Measurements from ENCODE around the gene TRIM52.

TRIM52 gene

DNA sequence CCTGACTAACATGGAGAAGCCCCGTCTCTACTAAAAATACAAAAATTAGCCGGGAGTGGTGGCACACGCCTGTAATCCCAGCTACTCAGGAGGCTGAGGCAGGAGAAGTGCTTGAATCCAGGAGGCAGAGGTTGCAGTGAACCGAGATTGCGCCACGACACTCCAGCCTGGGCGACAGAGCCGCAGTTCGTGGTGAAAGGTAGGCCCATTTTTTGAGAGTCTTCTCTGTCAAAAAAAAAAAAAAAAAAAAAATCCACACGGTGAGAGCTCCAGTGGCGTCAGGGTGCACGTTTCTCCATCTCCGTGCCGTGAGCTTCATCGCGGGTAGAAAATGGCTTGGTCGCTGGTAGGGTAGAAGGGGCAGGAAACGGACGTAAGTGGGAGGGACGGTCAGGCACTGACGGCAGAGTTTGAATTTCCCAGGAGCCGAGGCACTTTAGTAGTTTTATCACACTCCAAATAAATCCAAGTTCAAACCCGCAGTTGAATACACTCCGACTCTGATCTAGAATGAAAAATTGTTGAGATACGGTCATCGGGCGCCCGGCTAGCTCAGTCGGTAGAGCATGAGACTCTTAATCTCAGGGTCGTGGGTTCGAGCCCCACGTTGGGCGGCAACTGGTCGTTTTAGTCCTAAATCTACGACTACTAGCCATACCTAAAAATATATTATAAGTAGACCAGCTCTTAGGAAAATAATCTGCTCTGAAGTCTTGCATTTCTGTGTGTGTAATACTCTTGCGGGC, 53.6 kb downstream of the TRIM52 start (continued):
- TF ChIP-seq ZNF518A (tag by site-specific recombination; conservative IDR thresholded peaks at IDR 0.05; ENCODE audit: low read depth) (no peak), BCL11A (tag by site-specific recombination; IDR thresholded peaks at IDR 0.05; ENCODE audit: low read depth) (peak; percentile 51; the same call in 1 of the 2 replicates), ZXDB (tag by site-specific recombination; IDR thresholded peaks at IDR 0.05) (peak; percentile 65; the same call in 1 of the 2 replicates), ZNF211 (tag by site-specific recombination; IDR thresholded peaks at IDR 0.05; ENCODE audit: low read depth) (no peak), ZNF18 (tag by site-specific recombination; IDR thresholded peaks at IDR 0.05) (no peak; the same call in 1 of the 2 replicates), ZNF423 (tag by site-specific recombination; IDR thresholded peaks at IDR 0.05) (no peak), ZFP3 (tag by site-specific recombination; IDR thresholded peaks at IDR 0.05; ENCODE audit: low read depth) (no peak), BCL6B (tag by site-specific recombination; IDR thresholded peaks at IDR 0.05) (no peak), ZNF624 (tag by site-specific recombination; IDR thresholded peaks at IDR 0.05) (no peak), MZF1 (tag by site-specific recombination; IDR thresholded peaks at IDR 0.05; ENCODE audit: borderline replicate concordance) (no peak), ZNF121 (tag by site-specific recombination; IDR thresholded peaks at IDR 0.05) (peak; percentile 12; the same call in 1 of the 2 replicates), ZBTB17 (tag by site-specific recombination; IDR thresholded peaks at IDR 0.05) (peak; percentile 72), ZNF558 (tag by site-specific recombination; IDR thresholded peaks at IDR 0.05) (no peak), ZNF398 (tag by site-specific recombination; IDR thresholded peaks at IDR 0.05) (no peak), ZNF488 (tag by site-specific recombination; IDR thresholded peaks at IDR 0.05) (no peak)
- TF ChIP-seq, protein P1, sequence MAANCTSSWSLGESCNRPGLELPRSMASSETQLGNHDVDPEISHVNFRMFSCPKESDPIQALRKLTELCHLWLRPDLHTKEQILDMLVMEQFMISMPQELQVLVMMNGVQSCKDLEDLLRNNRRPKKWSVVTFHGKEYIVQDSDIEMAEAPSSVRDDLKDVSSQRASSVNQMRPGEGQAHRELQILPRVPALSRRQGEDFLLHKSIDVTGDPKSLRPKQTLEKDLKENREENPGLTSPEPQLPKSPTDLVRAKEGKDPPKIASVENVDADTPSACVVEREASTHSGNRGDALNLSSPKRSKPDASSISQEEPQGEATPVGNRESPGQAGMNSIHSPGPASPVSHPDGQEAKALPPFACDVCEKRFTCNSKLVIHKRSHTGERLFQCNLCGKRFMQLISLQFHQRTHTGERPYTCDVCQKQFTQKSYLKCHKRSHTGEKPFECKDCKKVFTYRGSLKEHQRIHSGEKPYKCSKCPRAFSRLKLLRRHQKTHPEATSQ (tag by site-specific recombination; IDR thresholded peaks at IDR 0.05) = 0 out of 2 replicates have a peak, but pooled peaks have one; percentile 54
- TF ChIP-seq, protein P2, sequence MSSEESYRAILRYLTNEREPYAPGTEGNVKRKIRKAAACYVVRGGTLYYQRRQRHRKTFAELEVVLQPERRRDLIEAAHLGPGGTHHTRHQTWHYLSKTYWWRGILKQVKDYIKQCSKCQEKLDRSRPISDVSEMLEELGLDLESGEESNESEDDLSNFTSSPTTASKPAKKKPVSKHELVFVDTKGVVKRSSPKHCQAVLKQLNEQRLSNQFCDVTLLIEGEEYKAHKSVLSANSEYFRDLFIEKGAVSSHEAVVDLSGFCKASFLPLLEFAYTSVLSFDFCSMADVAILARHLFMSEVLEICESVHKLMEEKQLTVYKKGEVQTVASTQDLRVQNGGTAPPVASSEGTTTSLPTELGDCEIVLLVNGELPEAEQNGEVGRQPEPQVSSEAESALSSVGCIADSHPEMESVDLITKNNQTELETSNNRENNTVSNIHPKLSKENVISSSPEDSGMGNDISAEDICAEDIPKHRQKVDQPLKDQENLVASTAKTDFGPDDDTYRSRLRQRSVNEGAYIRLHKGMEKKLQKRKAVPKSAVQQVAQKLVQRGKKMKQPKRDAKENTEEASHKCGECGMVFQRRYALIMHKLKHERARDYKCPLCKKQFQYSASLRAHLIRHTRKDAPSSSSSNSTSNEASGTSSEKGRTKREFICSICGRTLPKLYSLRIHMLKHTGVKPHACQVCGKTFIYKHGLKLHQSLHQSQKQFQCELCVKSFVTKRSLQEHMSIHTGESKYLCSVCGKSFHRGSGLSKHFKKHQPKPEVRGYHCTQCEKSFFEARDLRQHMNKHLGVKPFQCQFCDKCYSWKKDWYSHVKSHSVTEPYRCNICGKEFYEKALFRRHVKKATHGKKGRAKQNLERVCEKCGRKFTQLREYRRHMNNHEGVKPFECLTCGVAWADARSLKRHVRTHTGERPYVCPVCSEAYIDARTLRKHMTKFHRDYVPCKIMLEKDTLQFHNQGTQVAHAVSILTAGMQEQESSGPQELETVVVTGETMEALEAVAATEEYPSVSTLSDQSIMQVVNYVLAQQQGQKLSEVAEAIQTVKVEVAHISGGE (tag by site-specific recombination; conservative IDR thresholded peaks at IDR 0.05; ENCODE audit: low read depth) = peak; percentile 8; the same call in 1 of the 2 replicates
- TF ChIP-seq, protein P3, sequence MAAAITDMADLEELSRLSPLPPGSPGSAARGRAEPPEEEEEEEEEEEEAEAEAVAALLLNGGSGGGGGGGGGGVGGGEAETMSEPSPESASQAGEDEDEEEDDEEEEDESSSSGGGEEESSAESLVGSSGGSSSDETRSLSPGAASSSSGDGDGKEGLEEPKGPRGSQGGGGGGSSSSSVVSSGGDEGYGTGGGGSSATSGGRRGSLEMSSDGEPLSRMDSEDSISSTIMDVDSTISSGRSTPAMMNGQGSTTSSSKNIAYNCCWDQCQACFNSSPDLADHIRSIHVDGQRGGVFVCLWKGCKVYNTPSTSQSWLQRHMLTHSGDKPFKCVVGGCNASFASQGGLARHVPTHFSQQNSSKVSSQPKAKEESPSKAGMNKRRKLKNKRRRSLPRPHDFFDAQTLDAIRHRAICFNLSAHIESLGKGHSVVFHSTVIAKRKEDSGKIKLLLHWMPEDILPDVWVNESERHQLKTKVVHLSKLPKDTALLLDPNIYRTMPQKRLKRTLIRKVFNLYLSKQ (tag by site-specific recombination; IDR thresholded peaks at IDR 0.05; ENCODE audit: borderline replicate concordance) = no peak
- TF ChIP-seq, protein P4, sequence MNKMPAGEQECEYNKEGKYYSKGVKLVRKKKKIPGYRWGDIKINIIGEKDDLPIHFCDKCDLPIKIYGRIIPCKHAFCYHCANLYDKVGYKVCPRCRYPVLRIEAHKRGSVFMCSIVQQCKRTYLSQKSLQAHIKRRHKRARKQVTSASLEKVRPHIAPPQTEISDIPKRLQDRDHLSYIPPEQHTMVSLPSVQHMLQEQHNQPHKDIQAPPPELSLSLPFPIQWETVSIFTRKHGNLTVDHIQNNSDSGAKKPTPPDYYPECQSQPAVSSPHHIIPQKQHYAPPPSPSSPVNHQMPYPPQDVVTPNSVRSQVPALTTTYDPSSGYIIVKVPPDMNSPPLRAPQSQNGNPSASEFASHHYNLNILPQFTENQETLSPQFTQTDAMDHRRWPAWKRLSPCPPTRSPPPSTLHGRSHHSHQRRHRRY (tag by site-specific recombination; IDR thresholded peaks at IDR 0.05) = no peak
